Measurements from ENCODE around the gene MPPED1.
A peak's percentile ranks its signal among the peaks of the same experiment; 100 is the strongest.

DNA sequence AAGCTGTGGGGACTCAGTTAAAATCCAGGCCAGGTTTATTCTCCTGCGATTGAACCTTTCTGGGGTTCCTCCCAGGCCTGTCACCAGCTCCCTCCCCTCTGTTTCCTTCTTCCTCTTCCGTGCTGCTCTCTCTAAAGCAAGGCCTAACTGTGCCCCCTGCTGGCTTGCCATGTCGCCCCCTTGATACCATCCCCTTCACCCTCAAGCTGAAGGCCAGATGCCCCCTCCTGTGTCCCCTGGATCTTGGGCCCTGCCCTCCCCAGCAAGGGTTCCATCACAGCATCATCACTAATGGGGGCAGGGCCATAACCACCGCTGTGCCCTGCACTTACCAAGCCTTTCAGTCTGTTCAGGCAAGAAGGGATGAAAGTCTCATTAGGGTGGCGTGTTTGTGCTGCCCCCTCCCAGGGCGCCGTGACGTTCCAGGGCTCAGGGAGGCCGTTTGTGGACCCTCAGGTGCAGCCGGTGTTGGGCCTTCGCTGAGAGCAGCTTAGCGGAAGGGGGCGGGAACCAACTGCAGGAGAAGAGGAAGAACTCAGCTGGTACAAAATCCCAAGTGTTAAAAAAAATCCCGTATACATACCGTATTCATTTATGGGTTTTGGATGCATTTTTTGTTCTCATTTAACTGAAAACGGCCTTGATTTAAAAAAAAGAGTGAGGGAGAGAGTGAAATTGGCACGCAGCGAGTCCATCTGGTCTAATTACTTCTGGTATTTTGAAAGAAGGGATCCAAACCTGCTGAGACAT is 69.9 kb downstream of the MPPED1 start:
- TF ChIP-seq, protein P1, sequence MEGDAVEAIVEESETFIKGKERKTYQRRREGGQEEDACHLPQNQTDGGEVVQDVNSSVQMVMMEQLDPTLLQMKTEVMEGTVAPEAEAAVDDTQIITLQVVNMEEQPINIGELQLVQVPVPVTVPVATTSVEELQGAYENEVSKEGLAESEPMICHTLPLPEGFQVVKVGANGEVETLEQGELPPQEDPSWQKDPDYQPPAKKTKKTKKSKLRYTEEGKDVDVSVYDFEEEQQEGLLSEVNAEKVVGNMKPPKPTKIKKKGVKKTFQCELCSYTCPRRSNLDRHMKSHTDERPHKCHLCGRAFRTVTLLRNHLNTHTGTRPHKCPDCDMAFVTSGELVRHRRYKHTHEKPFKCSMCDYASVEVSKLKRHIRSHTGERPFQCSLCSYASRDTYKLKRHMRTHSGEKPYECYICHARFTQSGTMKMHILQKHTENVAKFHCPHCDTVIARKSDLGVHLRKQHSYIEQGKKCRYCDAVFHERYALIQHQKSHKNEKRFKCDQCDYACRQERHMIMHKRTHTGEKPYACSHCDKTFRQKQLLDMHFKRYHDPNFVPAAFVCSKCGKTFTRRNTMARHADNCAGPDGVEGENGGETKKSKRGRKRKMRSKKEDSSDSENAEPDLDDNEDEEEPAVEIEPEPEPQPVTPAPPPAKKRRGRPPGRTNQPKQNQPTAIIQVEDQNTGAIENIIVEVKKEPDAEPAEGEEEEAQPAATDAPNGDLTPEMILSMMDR (conservative IDR thresholded peaks at IDR 0.05 in 1 of 2, IDR thresholded peaks at IDR 0.05 in 1 of 2; ENCODE audit: extremely low read depth in 1 of 2, insufficient read depth in 1 of 2, low read depth in 1 of 2, low read length in 2 of 2), result peak in 1 of 2 donors; percentile 14
- no peak for TF ChIP-seq EZH2 (IDR thresholded peaks at IDR 0.05; ENCODE audit: borderline replicate concordance, low read length)

All from mammary epithelial cell (primary cell).